Gastroesophageal sphincter (tissue), 4 donors: Measurements from ENCODE around the gene MYCBPAP. TPM values are rescaled to one million over a fixed set of nuclear protein-coding genes. Genes with fewer than 3 reads are reported as not detected.
A peak's percentile ranks its signal among the peaks of the same experiment; 100 is the strongest.

Experiments used
- ATAC-seq: fragments of 150-250 bp; one replicate; pipeline ENCODE4 v1.9.1; 2016; ENCODE audit warnings: mild to moderate bottlenecking, moderate library complexity
- H3K27ac ChIP-seq, 4 donors: fragments of 200-600 bp; sonication (generic) in 3 of 4; 1 replicate in 3 of 4; 2 replicates in 1 of 4; pipeline ENCODE4 v1.5.1; 2016 to 2019
- H3K27me3 ChIP-seq: fragments of 200-600 bp; sonication (generic); one replicate; pipeline ENCODE4 v1.5.1; 2019
- H3K36me3 ChIP-seq, 2 donors: fragments of 200-600 bp; sonication (generic); one replicate each; pipeline ENCODE4 v1.5.1; 2019; ENCODE audit warnings: control low read depth in 1 of 2
- H3K4me1 ChIP-seq, 3 donors: fragments of 200-600 bp; sonication (generic); 1 replicate in 2 of 3; 2 replicates in 1 of 3; pipeline ENCODE4 v1.5.1; 2016 to 2019; ENCODE audit warnings: control low read depth in 2 of 3
- H3K4me3 ChIP-seq, 2 donors: fragments of 200-600 bp; sonication (generic); one replicate each; pipeline ENCODE4 v1.5.1; 2019; ENCODE audit warnings: mild to moderate bottlenecking in 1 of 2, moderate library complexity in 1 of 2
- H3K9me3 ChIP-seq, 3 donors: fragments of 200-600 bp; sonication (generic); one replicate each; pipeline ENCODE4 v1.5.1; 2017 to 2019; ENCODE audit warnings: control low read depth in 2 of 3
- EP300 ChIP-seq: sonication (generic); formaldehyde crosslinking; IDR thresholded peaks from one replicate; pipeline ENCODE4 v1.6.1; 2017; ENCODE audit warnings: antibody characterized with exemption, mild to moderate bottlenecking
- POLR2A ChIP-seq, 2 donors: fragments of 450-650 bp; IDR thresholded peaks; one replicate each; pipeline ENCODE4 v1.6.1; 2017; ENCODE audit warnings: antibody characterized with exemption in 2 of 2, mild to moderate bottlenecking in 2 of 2, moderate library complexity in 1 of 2
- POLR2AphosphoS5 ChIP-seq: sonication (generic); formaldehyde crosslinking; IDR thresholded peaks from one replicate; pipeline ENCODE4 v1.6.1; 2017; ENCODE audit warnings: antibody characterized with exemption
- WGBS, 2 donors: methylation state at CpG; one replicate each; pipeline ENCODE4 v1.1.5; 2018; ENCODE audit warnings: low coverage in 1 of 2; 5-methylcytosine and 5-hydroxymethylcytosine counted together
- total RNA-seq, 4 donors: library from RNA; depleted of rRNA; stranded (reverse); fragments of >200 nt; gene quantifications; one replicate each; pipeline ENCODE4 v1.1.0, GENCODE V29; 2016
- TF ChIP-seq, protein P1 (sequence below), 4 experiments: fragments of 200-600 bp in 2 of 4; fragments of 450-650 bp in 2 of 4; sonication (generic) in 1 of 4; IDR thresholded peaks; one replicate each; pipeline ENCODE4 v1.5.1; 2017 to 2019; ENCODE audit warnings: antibody characterized with exemption in 4 of 4, mild to moderate bottlenecking in 2 of 4, moderate library complexity in 2 of 4

MYCBPAP gene
- total RNA-seq, 4 donors from 2014 or later, result 0.27 to 0.31 TPM; not detected in 2

GRCh38 chr17:50481648-50482047 is 26.6 kb upstream of the MYCBPAP start:
- TF ChIP-seq POLR2AphosphoS5 (no peak), EP300 (no peak), POLR2A (IDR thresholded peaks at IDR 0.05) (no peak)
- TF ChIP-seq, protein P1, sequence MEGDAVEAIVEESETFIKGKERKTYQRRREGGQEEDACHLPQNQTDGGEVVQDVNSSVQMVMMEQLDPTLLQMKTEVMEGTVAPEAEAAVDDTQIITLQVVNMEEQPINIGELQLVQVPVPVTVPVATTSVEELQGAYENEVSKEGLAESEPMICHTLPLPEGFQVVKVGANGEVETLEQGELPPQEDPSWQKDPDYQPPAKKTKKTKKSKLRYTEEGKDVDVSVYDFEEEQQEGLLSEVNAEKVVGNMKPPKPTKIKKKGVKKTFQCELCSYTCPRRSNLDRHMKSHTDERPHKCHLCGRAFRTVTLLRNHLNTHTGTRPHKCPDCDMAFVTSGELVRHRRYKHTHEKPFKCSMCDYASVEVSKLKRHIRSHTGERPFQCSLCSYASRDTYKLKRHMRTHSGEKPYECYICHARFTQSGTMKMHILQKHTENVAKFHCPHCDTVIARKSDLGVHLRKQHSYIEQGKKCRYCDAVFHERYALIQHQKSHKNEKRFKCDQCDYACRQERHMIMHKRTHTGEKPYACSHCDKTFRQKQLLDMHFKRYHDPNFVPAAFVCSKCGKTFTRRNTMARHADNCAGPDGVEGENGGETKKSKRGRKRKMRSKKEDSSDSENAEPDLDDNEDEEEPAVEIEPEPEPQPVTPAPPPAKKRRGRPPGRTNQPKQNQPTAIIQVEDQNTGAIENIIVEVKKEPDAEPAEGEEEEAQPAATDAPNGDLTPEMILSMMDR (IDR thresholded peaks at IDR 0.05), result no peak
- Histone ChIP-seq H3K27me3 (peaks cover 7% of the 10 kb centered on the region), H3K9me3 (no peaks in the 10 kb centered on the region), H3K4me3 (no peak overlapping the region), H3K4me1 (peaks cover 0 to 52% (median 8%) of the 10 kb centered on the region in 3 donors), H3K27ac (peak overlapping the region in 2 of 4 donors; percentile 81 to 82), H3K36me3 (peaks cover 0 to 43% of the 10 kb centered on the region in 2 donors)
- WGBS, 2 donors, result 69 to 81% methylated on average over 1 to 4 of the region's 4 CpGs
- ATAC-seq, result no peak

GRCh38 chr17:50482110-50482509 is 26.1 kb upstream of the MYCBPAP start:
- no peak for ATAC-seq
- Histone ChIP-seq H3K36me3 (peaks cover 0 to 48% of the 10 kb centered on the region in 2 donors), H3K9me3 (no peaks in the 10 kb centered on the region), H3K27me3 (peaks cover 3% of the 10 kb centered on the region), H3K27ac (peak overlapping the region in 3 of 4 donors; percentile 70 to 82 (median 81)), H3K4me3 (no peak overlapping the region), H3K4me1 (peaks cover 0 to 52% (median 8%) of the 10 kb centered on the region in 3 donors)
- 63% methylated on average over 7 of the region's 23 CpGs; no CpG with 5 or more reads in 1 of the 2 donors for WGBS, 2 donors
- TF ChIP-seq EP300, result no peak
- TF ChIP-seq, protein P1 (IDR thresholded peaks at IDR 0.05), result no peak

DNA sequence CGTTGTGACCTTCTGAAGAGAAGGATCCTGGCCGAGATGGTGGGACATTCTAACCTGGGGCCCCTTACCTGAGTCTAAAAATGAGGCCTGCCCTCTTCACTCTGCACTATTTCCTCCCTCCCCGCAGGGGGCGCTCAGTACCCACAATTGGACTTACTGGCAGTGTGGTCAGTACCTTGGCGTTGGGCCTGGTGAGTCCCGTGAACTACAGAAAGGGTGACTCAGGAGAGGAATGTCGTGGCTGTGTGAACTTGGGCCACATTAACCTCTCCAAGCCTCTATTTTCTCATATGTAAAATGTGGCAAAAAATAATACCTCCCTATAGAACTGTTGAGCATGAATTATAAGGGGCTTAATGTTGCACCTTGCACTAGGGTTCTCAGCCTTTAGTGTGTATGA is 25.7 kb upstream of the MYCBPAP start:
- H3K27me3 ChIP-seq, result no peaks in the 10 kb centered on the region
- H3K9me3 ChIP-seq, result no peaks in the 10 kb centered on the region
- peaks cover 0 to 52% (median 8%) of the 10 kb centered on the region in 3 donors for H3K4me1 ChIP-seq
- H3K36me3 ChIP-seq, result peaks cover 0 to 52% of the 10 kb centered on the region in 2 donors
- whole genome bisulfite sequencing, 2 donors, result 0% methylated on average over 2 of the region's 7 CpGs; no CpG with 5 or more reads in 1 of the 2 donors
- no peak overlapping the region for H3K4me3 ChIP-seq
- H3K27ac ChIP-seq, result peak overlapping the region; percentile 62 to 82 (median 76)
- TF ChIP-seq POLR2AphosphoS5 (peak; percentile 96), EP300 (no peak), POLR2A (IDR thresholded peaks at IDR 0.05) (no peak)
- TF ChIP-seq, protein P1 (IDR thresholded peaks at IDR 0.05), result peak; percentile 67 to 94 (median 89)
- ATAC-seq, result peak; percentile 86

DNA sequence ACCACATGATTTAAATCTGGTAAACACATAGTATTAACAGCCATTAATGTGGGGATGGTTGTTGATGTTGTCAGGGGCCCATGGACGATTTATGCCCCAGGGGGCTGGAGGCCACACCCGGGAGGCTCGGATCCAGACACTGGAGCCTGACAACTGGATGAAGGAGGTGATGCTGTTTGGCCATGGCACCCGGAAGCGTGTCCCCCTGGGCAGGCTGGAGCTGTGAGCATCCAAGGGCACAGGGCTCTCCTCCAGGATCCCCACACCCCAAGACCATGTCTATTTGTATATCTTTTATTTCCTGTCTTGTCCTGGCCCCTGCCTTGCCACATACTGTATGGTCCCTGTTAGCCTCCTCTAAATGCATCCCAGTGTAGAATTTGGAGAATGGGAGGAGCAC is 25.0 kb upstream of the MYCBPAP start:
- ATAC-seq, result no peak
- Histone ChIP-seq H3K4me3 (no peak overlapping the region), H3K4me1 (peaks cover 0 to 44% (median 8%) of the 10 kb centered on the region in 3 donors), H3K9me3 (no peaks in the 10 kb centered on the region), H3K27me3 (no peaks in the 10 kb centered on the region), H3K27ac (peak overlapping the region in 3 of 4 donors; percentile 72 to 82 (median 81)), H3K36me3 (peaks cover 0 to 59% of the 10 kb centered on the region in 2 donors)
- no peak for TF ChIP-seq POLR2AphosphoS5
- no peak for TF ChIP-seq POLR2A (IDR thresholded peaks at IDR 0.05)
- TF ChIP-seq, protein P1 (IDR thresholded peaks at IDR 0.05), result no peak
- no peak for TF ChIP-seq EP300
- 59 to 75% methylated on average over 3 of the region's 5 CpGs for WGBS, 2 donors
